K562 (cell line): ENCODE results near the gene EIF4G2.

Experiments used
- CTCF ChIP-seq, 3 experiments: IDR thresholded peaks in 2 of 3; conservative IDR thresholded peaks in 1 of 3; 2 replicates each; pipeline ENCODE4 v1.5.1; 2011 to 2012; ENCODE audit warnings: low read length in 3 of 3, mild to moderate bottlenecking in 3 of 3, control low read depth in 2 of 3, improper control_type of control experiment in 1 of 3, inconsistent platforms in 1 of 3, low read depth in 1 of 3, mixed read lengths in 1 of 3, moderate library complexity in 1 of 3; ENCODE audit not compliant: insufficient read depth in 2 of 3
- TAF9B ChIP-seq: fragments of 450-650 bp; IDR thresholded peaks from 2 replicates; pipeline ENCODE4 v1.6.1; 2018; ENCODE audit warnings: mild to moderate bottlenecking; ENCODE audit not compliant: partially characterized antibody
- TOE1 ChIP-seq, 2 experiments: fragments of 450-650 bp in 1 of 2; sonication (generic) in 1 of 2; formaldehyde crosslinking in 1 of 2; IDR thresholded peaks; 2 replicates each; pipeline versions ENCODE4 v1.7.1 to v1.8.0; 2016 to 2022; ENCODE audit warnings: borderline replicate concordance in 2 of 2, mild to moderate bottlenecking in 2 of 2, antibody characterized with exemption in 1 of 2, inconsistent platforms in 1 of 2, low read depth in 1 of 2, missing genetic modification reagents in 1 of 2, moderate library complexity in 1 of 2
- ZNF24 ChIP-seq: fragments of 450-650 bp; IDR thresholded peaks from 2 replicates; pipeline ENCODE4 v1.6.1; 2016
- ZNF780A ChIP-seq: fragments of 250-450 bp; sonication (Bioruptor Pico); IDR thresholded peaks from 2 replicates; pipeline ENCODE4 v1.5.0; 2021; ENCODE audit warnings: mild to moderate bottlenecking
- ZNF785 ChIP-seq: fragments of 250-450 bp; sonication (Bioruptor Pico); IDR thresholded peaks from 2 replicates; pipeline ENCODE4 v1.4.0; 2020; ENCODE audit warnings: mild to moderate bottlenecking
- TF ChIP-seq, protein P1 (sequence below), 2 experiments: fragments of 450-650 bp; formaldehyde crosslinking in 1 of 2; IDR thresholded peaks; 2 replicates each; pipeline versions ENCODE4 v1.4.0 to v1.6.1; 2014 to 2020; ENCODE audit warnings: mild to moderate bottlenecking in 2 of 2, borderline replicate concordance in 1 of 2, low read depth in 1 of 2
- TF ChIP-seq, protein P2 (sequence below): sonication (generic); formaldehyde crosslinking; IDR thresholded peaks from 2 replicates; pipeline ENCODE4 v1.5.0; 2020; ENCODE audit warnings: missing genetic modification reagents

DNA sequence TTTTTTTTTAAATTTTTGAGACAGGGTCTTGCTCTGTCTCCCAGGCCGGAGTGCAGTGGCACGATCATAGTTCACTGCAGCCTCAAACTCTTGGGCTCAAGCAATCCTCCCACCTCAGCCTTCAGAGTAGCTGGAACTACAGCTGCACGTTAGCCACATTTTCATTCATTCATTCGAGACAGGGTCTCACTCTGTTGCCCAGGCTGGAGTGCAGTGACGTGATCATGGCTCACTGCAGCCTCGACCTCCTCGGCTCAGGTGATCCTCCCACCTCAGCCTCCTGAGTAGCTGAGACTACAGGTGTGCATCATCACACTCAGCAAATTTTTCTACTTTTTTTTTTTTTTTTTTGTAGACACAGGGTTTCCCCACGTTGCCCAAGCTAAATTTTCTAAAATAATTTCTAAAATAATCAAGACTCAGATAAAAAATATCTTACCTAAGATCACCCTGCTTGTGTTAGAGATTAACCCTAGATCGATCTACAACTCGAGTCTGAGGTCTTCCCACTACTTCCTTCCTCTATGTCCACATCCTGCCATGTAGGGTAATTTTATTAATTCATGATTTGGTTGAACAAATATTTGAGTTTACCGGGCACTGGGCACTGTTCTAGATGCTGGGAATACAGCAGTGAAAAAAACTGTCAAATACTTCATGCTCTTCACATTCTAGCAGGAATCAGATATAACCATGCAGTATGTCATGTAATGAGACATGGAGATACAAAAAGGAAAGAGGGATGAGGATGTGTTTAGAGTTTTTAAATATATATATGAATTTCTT, 15.1 kb downstream of the EIF4G2 start:
- TF ChIP-seq, protein P1, sequence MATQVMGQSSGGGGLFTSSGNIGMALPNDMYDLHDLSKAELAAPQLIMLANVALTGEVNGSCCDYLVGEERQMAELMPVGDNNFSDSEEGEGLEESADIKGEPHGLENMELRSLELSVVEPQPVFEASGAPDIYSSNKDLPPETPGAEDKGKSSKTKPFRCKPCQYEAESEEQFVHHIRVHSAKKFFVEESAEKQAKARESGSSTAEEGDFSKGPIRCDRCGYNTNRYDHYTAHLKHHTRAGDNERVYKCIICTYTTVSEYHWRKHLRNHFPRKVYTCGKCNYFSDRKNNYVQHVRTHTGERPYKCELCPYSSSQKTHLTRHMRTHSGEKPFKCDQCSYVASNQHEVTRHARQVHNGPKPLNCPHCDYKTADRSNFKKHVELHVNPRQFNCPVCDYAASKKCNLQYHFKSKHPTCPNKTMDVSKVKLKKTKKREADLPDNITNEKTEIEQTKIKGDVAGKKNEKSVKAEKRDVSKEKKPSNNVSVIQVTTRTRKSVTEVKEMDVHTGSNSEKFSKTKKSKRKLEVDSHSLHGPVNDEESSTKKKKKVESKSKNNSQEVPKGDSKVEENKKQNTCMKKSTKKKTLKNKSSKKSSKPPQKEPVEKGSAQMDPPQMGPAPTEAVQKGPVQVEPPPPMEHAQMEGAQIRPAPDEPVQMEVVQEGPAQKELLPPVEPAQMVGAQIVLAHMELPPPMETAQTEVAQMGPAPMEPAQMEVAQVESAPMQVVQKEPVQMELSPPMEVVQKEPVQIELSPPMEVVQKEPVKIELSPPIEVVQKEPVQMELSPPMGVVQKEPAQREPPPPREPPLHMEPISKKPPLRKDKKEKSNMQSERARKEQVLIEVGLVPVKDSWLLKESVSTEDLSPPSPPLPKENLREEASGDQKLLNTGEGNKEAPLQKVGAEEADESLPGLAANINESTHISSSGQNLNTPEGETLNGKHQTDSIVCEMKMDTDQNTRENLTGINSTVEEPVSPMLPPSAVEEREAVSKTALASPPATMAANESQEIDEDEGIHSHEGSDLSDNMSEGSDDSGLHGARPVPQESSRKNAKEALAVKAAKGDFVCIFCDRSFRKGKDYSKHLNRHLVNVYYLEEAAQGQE (IDR thresholded peaks at IDR 0.05; ENCODE audit: borderline replicate concordance), result no peak
- TF ChIP-seq, protein P1 (CRISPR knock-in tag; IDR thresholded peaks at IDR 0.05; ENCODE audit: low read depth), result no peak
- TF ChIP-seq TOE1 (IDR thresholded peaks at IDR 0.05; ENCODE audit: borderline replicate concordance), result no peak
- TF ChIP-seq TOE1 (CRISPR knock-in tag; IDR thresholded peaks at IDR 0.05; ENCODE audit: borderline replicate concordance, low read depth), result no peak
- TF ChIP-seq, protein P2, sequence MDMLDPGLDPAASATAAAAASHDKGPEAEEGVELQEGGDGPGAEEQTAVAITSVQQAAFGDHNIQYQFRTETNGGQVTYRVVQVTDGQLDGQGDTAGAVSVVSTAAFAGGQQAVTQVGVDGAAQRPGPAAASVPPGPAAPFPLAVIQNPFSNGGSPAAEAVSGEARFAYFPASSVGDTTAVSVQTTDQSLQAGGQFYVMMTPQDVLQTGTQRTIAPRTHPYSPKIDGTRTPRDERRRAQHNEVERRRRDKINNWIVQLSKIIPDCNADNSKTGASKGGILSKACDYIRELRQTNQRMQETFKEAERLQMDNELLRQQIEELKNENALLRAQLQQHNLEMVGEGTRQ (CRISPR knock-in tag), result no peak
- no peak for TF ChIP-seq ZNF780A (CRISPR knock-in tag)
- TF ChIP-seq ZNF24, result no peak
- TF ChIP-seq TAF9B, result no peak
- TF ChIP-seq CTCF (IDR thresholded peaks at IDR 0.05 in 2 of 3, conservative IDR thresholded peaks at IDR 0.05 in 1 of 3; ENCODE audit: insufficient read depth in 2 of 3, low read depth in 1 of 3, low read length in 3 of 3), result no peak
- no peak for TF ChIP-seq ZNF785 (CRISPR knock-in tag)
